HCT116 (cell line): ENCODE measurements around the gene RASSF3. TPM values are rescaled to one million over a fixed set of nuclear protein-coding genes. Genes with fewer than 3 reads are reported as not detected.

Source experiments
- ATAC-seq: fragments of 200-7000 bp; cut with Tn5 transposase; 2 replicates; pipeline ENCODE4 v1.9.1; 2020; ENCODE audit warnings: mild to moderate bottlenecking, moderate library complexity
- BruUV-seq: library from RNA; stranded (reverse); fragments of 400-500 nt; replicated peaks from 2 replicates; lab custom pipeline; 2021; lab: Mats Ljungman, UMichigan
- CTCF ChIA-PET: fragments of 300-600 bp; sonication (Branson Sonifier 250); formaldehyde crosslinking; loops from one replicate; lab custom pipeline; 2021; ENCODE audit warnings: antibody characterized with exemption; lab: Charles Lee
- POLR2A ChIA-PET: fragments of 300-600, 350-600 bp; sonication (Branson Sonifier 250); formaldehyde crosslinking; loops from one replicate; lab custom pipeline; 2021; ENCODE audit warnings: antibody characterized with exemption; lab: Charles Lee
- RAD21 ChIA-PET, 2 experiments: fragments of 300-600 bp; sonication (Branson Sonifier 250); formaldehyde crosslinking; loops; one replicate each; lab custom pipeline; 2023; ENCODE audit warnings: low total read pairs in 2 of 2; ENCODE audit not compliant: uncharacterized antibody in 2 of 2, unreplicated experiment in 2 of 2, low non-redundant PET in 1 of 2; lab: Charles Lee
- DNase-seq: peaks from one replicate; pipeline ENCODE4 v3.0.0-alpha.2; 2010; ENCODE audit warnings: low read depth, low spot score
- H2AFZ ChIP-seq: fragments of 200-600 bp; shearing (Covaris generic), sonication (generic); 2 replicates; pipeline ENCODE4 v1.6.1; 2017; ENCODE audit warnings: low read depth, mixed run types, mixed read lengths, antibody characterized with exemption, low read length; ENCODE audit not compliant: poor library complexity, severe bottlenecking
- H3K27ac ChIP-seq: 2 replicates; pipeline ENCODE4 v1.5.1; 2012; ENCODE audit warnings: low read depth, low read length
- H3K27me3 ChIP-seq: fragments of 200-600 bp; sonication (generic); 2 replicates; pipeline ENCODE4 v1.6.1; 2016; ENCODE audit warnings: mixed run types, low read length, mixed read lengths; ENCODE audit not compliant: insufficient read depth
- H3K36me3 ChIP-seq, 2 experiments: fragments of 200-500 bp in 1 of 2; fragments of 200-600 bp in 1 of 2; sonication (Bioruptor generic) in 1 of 2; sonication (generic) in 1 of 2; 2 replicates each; pipeline versions ENCODE4 v1.5.1 to v1.6.1; 2014 to 2016; ENCODE audit warnings: low read length in 2 of 2, inconsistent platforms in 1 of 2, mixed read lengths in 1 of 2, mixed run types in 1 of 2; ENCODE audit not compliant: insufficient read depth in 2 of 2, control insufficient read depth in 1 of 2
- H3K4me1 ChIP-seq, 2 experiments: fragments of 200-600 bp in 1 of 2; sonication (generic) in 1 of 2; 2 replicates each; pipeline versions ENCODE4 v1.5.1 to v1.6.1; 2012 to 2017; ENCODE audit warnings: low read length in 2 of 2, inconsistent platforms in 1 of 2, mild to moderate bottlenecking in 1 of 2, mixed read lengths in 1 of 2, mixed run types in 1 of 2, moderate library complexity in 1 of 2; ENCODE audit not compliant: insufficient read depth in 2 of 2, control insufficient read depth in 1 of 2
- H3K4me2 ChIP-seq: fragments of 200-600 bp; sonication (generic); 2 replicates; pipeline ENCODE4 v1.6.1; 2017; ENCODE audit warnings: mixed run types, low read length, mixed read lengths
- H3K4me3 ChIP-seq, 2 experiments: fragments of 200-600 bp in 1 of 2; sonication (generic) in 1 of 2; replicated peaks in 1 of 2; 2 replicates each; pipeline ENCODE4 v1.5.1; 2011 to 2016; ENCODE audit warnings: low read length in 2 of 2, control low read depth in 1 of 2, low read depth in 1 of 2, mild to moderate bottlenecking in 1 of 2, mixed read lengths in 1 of 2, mixed run types in 1 of 2
- H3K79me2 ChIP-seq: fragments of 200-600 bp; sonication (generic); 2 replicates; pipeline ENCODE4 v1.6.1; 2017; ENCODE audit warnings: mild to moderate bottlenecking, mixed run types, low read length, moderate library complexity, mixed read lengths; ENCODE audit not compliant: insufficient read depth
- H3K9ac ChIP-seq: fragments of 200-600 bp; sonication (generic); 2 replicates; pipeline ENCODE4 v1.6.1; 2016; ENCODE audit warnings: low read length, mixed read lengths
- H3K9me2 ChIP-seq: fragments of 200-600 bp; sonication (generic), shearing (Covaris generic); 2 replicates; pipeline ENCODE4 v1.6.1; 2017; ENCODE audit warnings: mixed run types, mild to moderate bottlenecking, moderate library complexity; ENCODE audit not compliant: insufficient read depth
- H3K9me3 ChIP-seq, 2 experiments: fragments of 200-500 bp in 1 of 2; fragments of 200-600 bp in 1 of 2; sonication (Bioruptor generic) in 1 of 2; sonication (generic) in 1 of 2; 2 replicates each; pipeline ENCODE4 v1.6.1; 2014 to 2017; ENCODE audit warnings: low read length in 2 of 2, mixed read lengths in 2 of 2, inconsistent platforms in 1 of 2, low read depth in 1 of 2, mild to moderate bottlenecking in 1 of 2, mixed run types in 1 of 2, moderate library complexity in 1 of 2; ENCODE audit not compliant: control insufficient read depth in 1 of 2, insufficient read depth in 1 of 2
- H4K20me1 ChIP-seq: fragments of 200-600 bp; sonication (generic), shearing (Covaris generic); 2 replicates; pipeline ENCODE4 v1.6.1; 2017; ENCODE audit warnings: mixed run types, mild to moderate bottlenecking, moderate library complexity; ENCODE audit not compliant: insufficient read depth
- CBX3 ChIP-seq: IDR thresholded peaks from 2 replicates; pipeline ENCODE4 v1.6.1; 2012; ENCODE audit warnings: low read depth
- FOSL1 ChIP-seq: IDR thresholded peaks from 2 replicates; pipeline ENCODE4 v1.6.1; 2012; ENCODE audit warnings: low read depth
- JUND ChIP-seq: IDR thresholded peaks from 2 replicates; pipeline ENCODE4 v1.6.1; 2012
- POLR2A ChIP-seq: IDR thresholded peaks from 2 replicates; pipeline ENCODE4 v1.7.0; 2011; ENCODE audit warnings: borderline replicate concordance; ENCODE audit not compliant: insufficient read depth, insufficient read length; ENCODE audit errors: extremely low read depth
- SIN3A ChIP-seq: IDR thresholded peaks from 2 replicates; pipeline ENCODE4 v1.6.1; 2012; ENCODE audit warnings: low read depth
- YY1 ChIP-seq: IDR thresholded peaks from 2 replicates; pipeline ENCODE4 v1.6.1; 2011; ENCODE audit warnings: low read length, low read depth, moderate library complexity, mild to moderate bottlenecking; ENCODE audit not compliant: insufficient replicate concordance; ENCODE audit errors: extremely low read depth
- ZFX ChIP-seq: fragments of 450-650 bp; IDR thresholded peaks from 2 replicates; pipeline ENCODE4 v1.6.1; 2017
- ZNF274 ChIP-seq: fragments of 200-500 bp; sonication (Bioruptor generic); IDR thresholded peaks from 2 replicates; pipeline ENCODE4 v1.6.1; 2014; ENCODE audit warnings: mild to moderate bottlenecking, low read depth, low read length, inconsistent platforms
- intact Hi-C: fragments of 100-400 bp; cut with micrococcal nuclease; formaldehyde crosslinking; loops from 2 replicates; pipeline ENCODE4 v1.10.0; 2022
- total RNA-seq: library from RNA; stranded (reverse); gene quantifications from one replicate; pipeline ENCODE4 v1.2.1, GENCODE V29; 2021; ENCODE audit not compliant: unreplicated experiment
- TF ChIP-seq, protein P1 (sequence below): IDR thresholded peaks from 2 replicates; pipeline ENCODE4 v1.6.1; 2012
- TF ChIP-seq, protein P2 (sequence below): IDR thresholded peaks from 2 replicates; pipeline ENCODE4 v1.6.1; 2012; ENCODE audit warnings: low read depth

Gene RASSF3
- total RNA-seq, 1 experiment from 2014 or later = 67.1 TPM

DNA sequence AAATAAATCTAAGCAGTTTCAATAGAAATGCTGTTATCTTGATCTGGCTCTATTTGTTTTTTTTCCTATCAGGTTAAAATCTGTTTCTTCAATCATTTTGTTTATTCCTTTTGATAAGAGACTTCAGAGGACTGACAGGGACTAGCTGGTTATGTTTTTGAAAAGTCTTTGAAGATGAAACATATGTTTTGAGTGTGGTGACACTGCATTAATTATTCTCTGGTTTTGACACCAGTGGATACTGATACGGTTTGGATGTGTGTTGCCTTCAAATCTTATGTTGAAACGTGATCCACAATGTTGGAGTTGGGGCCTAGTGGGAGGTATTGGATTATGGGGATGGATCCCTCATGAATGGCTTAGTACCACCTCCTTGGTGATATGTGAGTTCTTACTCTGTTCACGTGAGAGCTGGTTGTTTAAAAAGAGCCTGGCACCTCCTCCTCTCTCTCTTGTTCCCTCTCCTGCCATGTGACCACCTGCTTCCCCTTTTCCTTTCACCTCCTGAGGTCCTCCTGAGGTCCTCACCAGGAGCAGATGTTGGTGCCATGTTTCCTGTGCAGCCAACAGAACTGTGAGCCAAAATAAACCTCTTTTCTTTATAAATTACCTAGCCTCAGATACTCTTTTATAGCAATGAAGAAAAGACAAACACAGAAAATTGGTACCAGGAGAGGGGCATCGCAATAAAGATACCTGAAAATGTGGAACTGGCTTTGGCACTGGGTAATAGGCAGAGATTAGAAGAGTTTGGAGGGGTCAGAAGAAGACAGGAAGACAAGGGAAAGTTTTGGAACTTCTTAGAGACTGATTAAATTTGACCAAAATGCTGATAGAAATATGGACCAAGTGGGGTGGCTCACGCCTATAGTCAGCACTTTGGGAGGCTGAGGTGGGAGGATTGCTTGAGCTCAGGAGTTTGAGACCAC, 23.0 kb downstream of the RASSF3 start:
- intact Hi-C loops = no loop called here
- POLR2A ChIA-PET = no interaction called here
- Histone ChIP-seq H3K79me2 (peaks cover 93% of the 10 kb centered on the region), H3K9ac (no peak overlapping the region), H3K4me1 (peaks cover 27 to 32% of the 10 kb centered on the region in 2 experiments), H3K9me3 (no peaks in the 10 kb centered on the region), H3K27ac (peak overlapping the region; percentile 19; the same call in 1 of the 2 replicates), H3K4me2 (peak overlapping the region; percentile 30), H3K36me3 (peaks cover 3 to 6% of the 10 kb centered on the region in 2 experiments; a peak in 2 of 4 replicates), H4K20me1 (no peaks in the 10 kb centered on the region), H3K27me3 (no peaks in the 10 kb centered on the region), H2AFZ (no peak overlapping the region), H3K9me2 (no peaks in the 10 kb centered on the region), H3K4me3 (no peak overlapping the region)
- TF ChIP-seq ZFX (no peak), JUND (no peak), POLR2A (no peak), SIN3A (no peak), ZNF274 (no peak), YY1 (no peak)
- ATAC-seq (peak; percentile 39), DNase-seq (no peak)
- RAD21 ChIA-PET = no interaction called here
- CTCF ChIA-PET = no interaction called here
- no TSS peak for BruUV-seq

DNA sequence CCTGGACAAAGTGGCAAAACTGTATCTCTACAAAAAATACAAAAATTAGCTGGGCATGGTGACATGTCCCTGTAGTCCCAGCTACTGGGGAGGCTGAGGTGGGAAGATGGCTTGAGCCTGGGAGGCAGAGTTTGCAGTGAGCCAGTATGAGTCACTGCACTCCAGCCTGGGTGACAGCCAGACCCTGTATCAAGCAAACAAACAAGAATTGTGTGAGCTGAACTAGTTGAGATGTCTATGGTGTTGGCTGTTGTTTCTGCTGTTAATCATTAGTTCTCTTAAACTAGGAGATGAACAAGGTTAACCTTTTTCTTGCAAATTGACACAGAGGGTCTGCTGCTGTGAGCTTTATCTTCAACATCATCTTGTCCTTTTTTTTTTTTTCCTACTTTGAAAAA, 23.6 kb downstream of the RASSF3 start:
- POLR2A ChIA-PET = no interaction called here
- H3K9ac ChIP-seq = no peak overlapping the region
- H3K79me2 ChIP-seq = peaks cover 92% of the 10 kb centered on the region
- no peaks in the 10 kb centered on the region for H3K9me3 ChIP-seq
- H3K27me3 ChIP-seq = no peaks in the 10 kb centered on the region
- ATAC-seq = peak; percentile 89
- peak overlapping the region; percentile 30 for H3K4me2 ChIP-seq
- H2AFZ ChIP-seq = no peak overlapping the region
- H3K36me3 ChIP-seq = peaks cover 3 to 6% of the 10 kb centered on the region in 2 experiments; a peak in 2 of 4 replicates
- no TSS peak for BruUV-seq
- no peaks in the 10 kb centered on the region for H3K9me2 ChIP-seq
- TF ChIP-seq CBX3 (peak; percentile 67; the same call in 1 of the 2 replicates), FOSL1 (peak; percentile 57; the same call in 1 of the 2 replicates), JUND (peak; percentile 54)
- TF ChIP-seq, protein P1, sequence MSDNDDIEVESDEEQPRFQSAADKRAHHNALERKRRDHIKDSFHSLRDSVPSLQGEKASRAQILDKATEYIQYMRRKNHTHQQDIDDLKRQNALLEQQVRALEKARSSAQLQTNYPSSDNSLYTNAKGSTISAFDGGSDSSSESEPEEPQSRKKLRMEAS = no peak
- TF ChIP-seq, protein P2, sequence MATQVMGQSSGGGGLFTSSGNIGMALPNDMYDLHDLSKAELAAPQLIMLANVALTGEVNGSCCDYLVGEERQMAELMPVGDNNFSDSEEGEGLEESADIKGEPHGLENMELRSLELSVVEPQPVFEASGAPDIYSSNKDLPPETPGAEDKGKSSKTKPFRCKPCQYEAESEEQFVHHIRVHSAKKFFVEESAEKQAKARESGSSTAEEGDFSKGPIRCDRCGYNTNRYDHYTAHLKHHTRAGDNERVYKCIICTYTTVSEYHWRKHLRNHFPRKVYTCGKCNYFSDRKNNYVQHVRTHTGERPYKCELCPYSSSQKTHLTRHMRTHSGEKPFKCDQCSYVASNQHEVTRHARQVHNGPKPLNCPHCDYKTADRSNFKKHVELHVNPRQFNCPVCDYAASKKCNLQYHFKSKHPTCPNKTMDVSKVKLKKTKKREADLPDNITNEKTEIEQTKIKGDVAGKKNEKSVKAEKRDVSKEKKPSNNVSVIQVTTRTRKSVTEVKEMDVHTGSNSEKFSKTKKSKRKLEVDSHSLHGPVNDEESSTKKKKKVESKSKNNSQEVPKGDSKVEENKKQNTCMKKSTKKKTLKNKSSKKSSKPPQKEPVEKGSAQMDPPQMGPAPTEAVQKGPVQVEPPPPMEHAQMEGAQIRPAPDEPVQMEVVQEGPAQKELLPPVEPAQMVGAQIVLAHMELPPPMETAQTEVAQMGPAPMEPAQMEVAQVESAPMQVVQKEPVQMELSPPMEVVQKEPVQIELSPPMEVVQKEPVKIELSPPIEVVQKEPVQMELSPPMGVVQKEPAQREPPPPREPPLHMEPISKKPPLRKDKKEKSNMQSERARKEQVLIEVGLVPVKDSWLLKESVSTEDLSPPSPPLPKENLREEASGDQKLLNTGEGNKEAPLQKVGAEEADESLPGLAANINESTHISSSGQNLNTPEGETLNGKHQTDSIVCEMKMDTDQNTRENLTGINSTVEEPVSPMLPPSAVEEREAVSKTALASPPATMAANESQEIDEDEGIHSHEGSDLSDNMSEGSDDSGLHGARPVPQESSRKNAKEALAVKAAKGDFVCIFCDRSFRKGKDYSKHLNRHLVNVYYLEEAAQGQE = no peak
- CTCF ChIA-PET = no interaction called here
- no peak for DNase-seq
- H4K20me1 ChIP-seq = 0 out of 2 replicates have a peak, but pooled peaks cover 3% of the 10 kb centered on the region
- H3K27ac ChIP-seq = peak overlapping the region; percentile 19; the same call in 1 of the 2 replicates
- no peak overlapping the region for H3K4me3 ChIP-seq
- intact Hi-C loops = no loop called here
- peaks cover 32 to 37% of the 10 kb centered on the region in 2 experiments for H3K4me1 ChIP-seq
- RAD21 ChIA-PET = no interaction called here
